ENCODE data around the gene ZC3H18.

Gene ZC3H18

GRCh38 chr16:88623858-88624257 is 53.7 kb downstream of the ZC3H18 start:
- TF ChIP-seq TSHZ2 (CRISPR knock-in tag; IDR thresholded peaks at IDR 0.05) (no peak), ZNF565 (CRISPR knock-in tag; conservative IDR thresholded peaks at IDR 0.05; ENCODE audit: low read depth) (no peak), SNAI2 (CRISPR knock-in tag; IDR thresholded peaks at IDR 0.05) (no peak), TCF4 (CRISPR knock-in tag; IDR thresholded peaks at IDR 0.05; ENCODE audit: borderline replicate concordance) (no peak), ARNTL (CRISPR knock-in tag; IDR thresholded peaks at IDR 0.05; ENCODE audit: borderline replicate concordance, low read depth) (no peak), ISL1 (CRISPR knock-in tag; IDR thresholded peaks at IDR 0.05) (no peak), ZFP3 (CRISPR knock-in tag; IDR thresholded peaks at IDR 0.05) (no peak), BACH2 (CRISPR knock-in tag; IDR thresholded peaks at IDR 0.05; ENCODE audit: borderline replicate concordance) (no peak), TOX (CRISPR knock-in tag; IDR thresholded peaks at IDR 0.05; ENCODE audit: borderline replicate concordance) (no peak), CSRNP3 (CRISPR knock-in tag; IDR thresholded peaks at IDR 0.05) (no peak), ZNF70 (CRISPR knock-in tag; IDR thresholded peaks at IDR 0.05) (no peak), ZNF8 (CRISPR knock-in tag; IDR thresholded peaks at IDR 0.05) (no peak), CSDC2 (CRISPR knock-in tag; IDR thresholded peaks at IDR 0.05) (no peak), PATZ1 (CRISPR knock-in tag; IDR thresholded peaks at IDR 0.05; ENCODE audit: borderline replicate concordance) (no peak), ESRRG (CRISPR knock-in tag; IDR thresholded peaks at IDR 0.05) (no peak), POU6F1 (CRISPR knock-in tag; IDR thresholded peaks at IDR 0.05; ENCODE audit: borderline replicate concordance, low read depth) (no peak), ZC3H10 (CRISPR knock-in tag; IDR thresholded peaks at IDR 0.05) (no peak), ZFP30 (CRISPR knock-in tag; IDR thresholded peaks at IDR 0.05) (no peak), PPARA (CRISPR knock-in tag; IDR thresholded peaks at IDR 0.05; ENCODE audit: borderline replicate concordance) (no peak), OSR1 (CRISPR knock-in tag; IDR thresholded peaks at IDR 0.05) (no peak)
- ATAC-seq = no peak

- no peak for ATAC-seq
- TF ChIP-seq ARNTL (CRISPR knock-in tag; IDR thresholded peaks at IDR 0.05; ENCODE audit: borderline replicate concordance, low read depth) (no peak), POU6F1 (CRISPR knock-in tag; IDR thresholded peaks at IDR 0.05; ENCODE audit: borderline replicate concordance, low read depth) (no peak), TOX (CRISPR knock-in tag; IDR thresholded peaks at IDR 0.05; ENCODE audit: borderline replicate concordance) (no peak), ESRRG (CRISPR knock-in tag; IDR thresholded peaks at IDR 0.05) (no peak), PATZ1 (CRISPR knock-in tag; IDR thresholded peaks at IDR 0.05; ENCODE audit: borderline replicate concordance) (no peak), CSRNP3 (CRISPR knock-in tag; IDR thresholded peaks at IDR 0.05) (no peak), BACH2 (CRISPR knock-in tag; IDR thresholded peaks at IDR 0.05; ENCODE audit: borderline replicate concordance) (no peak), SNAI2 (CRISPR knock-in tag; IDR thresholded peaks at IDR 0.05) (no peak), OSR1 (CRISPR knock-in tag; IDR thresholded peaks at IDR 0.05) (no peak), CREB5 (CRISPR knock-in tag; IDR thresholded peaks at IDR 0.05; ENCODE audit: low read depth) (no peak), TSHZ2 (CRISPR knock-in tag; IDR thresholded peaks at IDR 0.05) (no peak), CSDC2 (CRISPR knock-in tag; IDR thresholded peaks at IDR 0.05) (no peak), ZFP3 (CRISPR knock-in tag; IDR thresholded peaks at IDR 0.05) (no peak)
Measured at GRCh38 chr16:88624481-88624880, 54.3 kb downstream of the ZC3H18 start.

All from SK-N-SH treated with all-trans-retinoic acid at 6 μM for 48 hours (cell line).